ENCODE results near the gene EPN2. TPM values are rescaled to one million over a fixed set of nuclear protein-coding genes. Genes with fewer than 3 reads are reported as not detected.

EPN2 gene
- total RNA-seq, 1 experiment from 2014 or later = 57.8 TPM

DNA sequence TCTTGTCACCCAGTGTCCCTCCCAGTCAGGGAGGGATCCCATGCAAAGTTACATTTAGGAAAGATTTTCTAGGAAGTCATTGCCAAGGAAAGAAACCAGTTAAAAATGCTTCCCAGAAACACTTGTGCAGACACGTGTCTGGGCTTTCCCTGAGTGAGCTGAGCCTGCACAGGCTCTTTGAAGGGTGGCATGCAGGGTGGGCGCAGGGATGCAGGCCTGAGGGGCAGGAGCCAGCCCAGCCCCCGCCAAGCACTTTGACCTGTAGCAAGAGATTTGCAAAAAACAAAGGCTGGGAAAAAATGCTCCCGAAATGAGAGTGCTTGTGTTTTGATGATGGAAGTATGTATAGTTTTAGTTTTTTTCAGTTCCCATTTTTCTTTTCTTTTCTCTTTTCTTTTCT is 73.0 kb downstream of the EPN2 start:
- no peak overlapping the region for H4K91ac ChIP-seq (ENCODE audit: insufficient read length, low read depth, low read length)
- H3K23ac ChIP-seq (ENCODE audit: insufficient read length, low read depth, low read length) = no peak overlapping the region
- Mint-ChIP-seq H3K27me3 (ENCODE audit: low read depth) (no peaks in the 10 kb centered on the region), H3K4me1 (peaks cover 7 to 14% of the 10 kb centered on the region in 2 experiments), H3K36me3 (ENCODE audit: insufficient read depth in 1 of 3, low read depth in 3 of 3) (peaks cover 15 to 60% (median 40%) of the 10 kb centered on the region in 3 experiments; a peak in 6 of 7 replicates), H3K27ac (0 out of 7 replicates have a peak overlapping the region, but pooled peaks of 1 of the 3 experiments have one; percentile 10), H3K9me3 (no peaks in the 10 kb centered on the region), H3K4me3 (no peak overlapping the region)
- no peak for TF ChIP-seq CTCF (conservative IDR thresholded peaks at IDR 0.05)
- no peaks in the 10 kb centered on the region for H3K79me2 ChIP-seq (ENCODE audit: insufficient read depth, low read length)
- no peak overlapping the region for H2BK20ac ChIP-seq (ENCODE audit: low read depth, low read length, poor library complexity, severe bottlenecking)
- no peak overlapping the region for H3K4me2 ChIP-seq (ENCODE audit: insufficient read depth, insufficient read length, low read length)
- no peaks in the 10 kb centered on the region for H3K9me3 ChIP-seq (ENCODE audit: control insufficient read depth, low read depth, low read length)
- H2AFZ ChIP-seq (ENCODE audit: low read length) = no peak overlapping the region
- no peak overlapping the region for H3T11ph ChIP-seq (ENCODE audit: low read length)
- no peak overlapping the region for H3K14ac ChIP-seq (ENCODE audit: insufficient read depth, low read length)
- H2BK15ac ChIP-seq (ENCODE audit: low read depth, low read length) = no peak overlapping the region
- H3K4me1 ChIP-seq (ENCODE audit: insufficient read depth, low read length) = no peaks in the 10 kb centered on the region; the same call in 1 of the 2 replicates
- H4K8ac ChIP-seq (replicated peaks; ENCODE audit: insufficient read length, low read depth, low read length) = no peak overlapping the region
- no peak overlapping the region for H4K5ac ChIP-seq (ENCODE audit: insufficient read length, low read depth, low read length)
- H2BK5ac ChIP-seq (ENCODE audit: insufficient read length, low read length) = no peak overlapping the region
- no peak overlapping the region for H3K27ac ChIP-seq (ENCODE audit: insufficient read length, low read depth, low read length)
- no peaks in the 10 kb centered on the region for H3K27me3 ChIP-seq (ENCODE audit: insufficient read depth, low read length)
- no peak overlapping the region for H2BK12ac ChIP-seq (ENCODE audit: insufficient read length, low read depth, low read length)
- H3K4ac ChIP-seq (ENCODE audit: low read depth, low read length) = no peak overlapping the region
- H3K18ac ChIP-seq (ENCODE audit: insufficient read length, low read depth, low read length) = no peak overlapping the region
- DNase-seq = no peak
- no peak overlapping the region for H2AK5ac ChIP-seq (ENCODE audit: insufficient read length, low read length)
- H2BK120ac ChIP-seq (ENCODE audit: low read depth, low read length, poor library complexity, severe bottlenecking) = no peak overlapping the region
- H3K79me1 ChIP-seq (ENCODE audit: insufficient read depth, low read depth, low read length, poor library complexity, severe bottlenecking) = no peaks in the 10 kb centered on the region
- H3K9ac ChIP-seq (ENCODE audit: extremely low read depth, insufficient read length, low read length) = no peak overlapping the region
- WGBS (ENCODE audit: extremely low coverage, insufficient read length, low lambda C conversion rate) = no CpG with 5 or more reads among the region's 4 CpGs
- H4K20me1 ChIP-seq (ENCODE audit: control insufficient read depth, insufficient read depth, insufficient read length) = peaks cover 2% of the 10 kb centered on the region
- no peaks in the 10 kb centered on the region for H3K23me2 ChIP-seq (ENCODE audit: insufficient read length, low read depth, low read length, poor library complexity, severe bottlenecking)
- no peak overlapping the region for H3K56ac ChIP-seq (ENCODE audit: insufficient read length, low read depth, low read length)

Measured in H9 (cell line).